Measurements from ENCODE around the gene RAB40A. TPM values are rescaled to one million over a fixed set of nuclear protein-coding genes. Genes with fewer than 3 reads are reported as not detected.

The RAB40A gene
- total RNA-seq = 10 to 100 TPM; 29.5 to 37.9 TPM
- polyA plus RNA-seq (ENCODE audit: insufficient read depth, low read depth, low replicate concordance) = 5.3 TPM
- long read RNA-seq, donor 1 = 0 reads
- long read RNA-seq, donor 2, partial matches to known transcripts = 0 of 2 reads
- long read RNA-seq, donor 2, other reads (novel, unspliced or antisense) = 0 of 2 reads

DNA sequence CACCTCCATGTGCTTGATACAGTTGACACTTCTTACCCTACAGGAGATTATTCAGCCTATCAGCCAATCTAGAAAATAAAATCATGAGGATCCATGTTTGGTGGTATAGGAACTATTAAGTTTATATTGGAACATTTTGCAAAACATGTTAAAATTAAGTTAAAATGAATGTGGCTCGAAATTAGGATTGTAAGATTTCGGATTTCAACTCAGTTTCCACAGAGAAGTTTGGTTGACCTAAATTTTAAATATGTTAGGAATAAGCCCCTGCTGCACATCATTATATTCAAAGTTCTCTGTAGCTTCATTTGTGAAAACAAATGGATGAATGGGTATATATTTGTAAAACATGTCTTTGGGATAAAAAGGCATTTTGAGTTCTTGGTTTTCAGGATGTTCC, at the start of gene RAB40A:
RAB40A (minus strand) TSS at position 101 of the 400 bp plus-strand sequence. CDS start 18,733 bp downstream, outside the sequence.
- no peaks in the 10 kb centered on the region for H3K36me3 ChIP-seq (ENCODE audit: low read depth, missing control alignments)
- no peak within 1 kb of the TSS for H3K4me3 ChIP-seq
- H3K9me3 ChIP-seq = no peaks in the 10 kb centered on the region
- DNase-seq = no peak
- peak within 1 kb of the TSS in 1 of 2 donors; percentile 59 for H3K27ac ChIP-seq
- TF ChIP-seq CTCF (IDR thresholded peaks at IDR 0.05) = no peak
- TF ChIP-seq POLR2A (IDR thresholded peaks at IDR 0.05) = no peak
- H3K27me3 ChIP-seq = no peaks in the 10 kb centered on the region
- WGBS, 2 donors = 88 to 93% methylated on average over 2 of the region's 2 CpGs
- intact Hi-C loops (cut with DNase I; ENCODE audit: low total_unique reads) = no loop called here
- H3K4me1 ChIP-seq = no peaks in the 10 kb centered on the region

DNA sequence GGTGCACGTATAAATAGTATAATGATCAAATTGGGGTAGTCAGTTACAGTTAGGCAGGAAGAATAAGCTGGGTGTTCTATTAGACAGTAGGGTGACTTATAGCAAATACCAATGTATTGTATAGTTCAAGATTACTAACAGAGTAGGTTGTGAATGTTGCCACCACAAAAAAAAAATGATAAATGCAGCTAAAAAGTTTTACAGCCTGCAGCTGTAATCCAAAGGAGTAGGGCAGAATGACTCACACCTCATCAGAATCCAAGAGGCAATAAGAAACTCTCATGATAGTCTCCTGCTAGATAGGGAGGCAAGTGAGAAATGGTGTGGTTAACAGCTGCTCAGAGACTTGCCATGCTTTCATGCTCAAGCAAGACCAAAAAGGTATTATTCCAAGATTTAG, 46.5 kb upstream of the RAB40A start:
- no peak overlapping the region for H3K4me3 ChIP-seq
- TF ChIP-seq CTCF (IDR thresholded peaks at IDR 0.05) = no peak
- TF ChIP-seq POLR2A (IDR thresholded peaks at IDR 0.05) = no peak
- H3K36me3 ChIP-seq (ENCODE audit: low read depth, missing control alignments) = no peaks in the 10 kb centered on the region
- no peaks in the 10 kb centered on the region for H3K9me3 ChIP-seq
- no peaks in the 10 kb centered on the region for H3K4me1 ChIP-seq
- no peak overlapping the region for H3K27ac ChIP-seq
- no peaks in the 10 kb centered on the region for H3K27me3 ChIP-seq
- intact Hi-C loops (cut with DNase I; ENCODE audit: low total_unique reads) = no loop called here
- 50% methylated on average over 1 of the region's 1 CpG for WGBS, 2 donors
- no peak for DNase-seq

- WGBS, 2 donors = 63 to 64% methylated on average over 4 of the region's 4 CpGs
- no peak for DNase-seq
- Histone ChIP-seq H3K27ac (no peak overlapping the region), H3K36me3 (ENCODE audit: low read depth, missing control alignments) (no peaks in the 10 kb centered on the region), H3K9me3 (no peaks in the 10 kb centered on the region), H3K27me3 (no peaks in the 10 kb centered on the region), H3K4me1 (no peaks in the 10 kb centered on the region), H3K4me3 (no peak overlapping the region)
- intact Hi-C loops (cut with DNase I; ENCODE audit: low total_unique reads) = no loop called here
- no peak for TF ChIP-seq POLR2A (IDR thresholded peaks at IDR 0.05)
- TF ChIP-seq CTCF (IDR thresholded peaks at IDR 0.05) = no peak
These were observed 45.9 kb upstream of the RAB40A start for GRCh38 chrX:103565197-103565596.

DNA sequence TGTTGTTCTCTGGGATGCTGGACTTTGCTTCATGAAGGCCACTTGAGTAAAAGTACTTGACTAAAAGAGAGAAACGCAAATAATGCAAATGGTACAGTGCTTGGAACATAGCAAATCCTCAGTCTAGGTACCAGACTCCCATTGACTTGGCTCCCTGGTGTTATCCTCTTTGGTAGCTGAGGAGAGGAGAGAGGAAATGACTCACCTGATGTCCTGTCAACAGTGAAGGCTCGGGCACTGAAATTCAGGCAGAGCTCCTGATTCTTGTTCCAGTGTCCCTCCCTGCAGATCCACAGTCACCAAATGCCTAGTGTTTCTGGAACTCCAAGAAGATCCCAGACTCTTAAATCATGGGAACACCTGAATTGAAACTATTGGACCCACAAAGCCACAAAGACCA, 43.5 kb upstream of the RAB40A start:
- no peak overlapping the region for H3K4me3 ChIP-seq
- H3K4me1 ChIP-seq = no peaks in the 10 kb centered on the region
- no peak for DNase-seq
- no peaks in the 10 kb centered on the region for H3K27me3 ChIP-seq
- H3K27ac ChIP-seq = no peak overlapping the region
- intact Hi-C loops (cut with DNase I; ENCODE audit: low total_unique reads) = no loop called here
- no peaks in the 10 kb centered on the region for H3K9me3 ChIP-seq
- WGBS, 2 donors = 75 to 82% methylated on average over 1 to 2 of the region's 2 CpGs
- TF ChIP-seq CTCF (IDR thresholded peaks at IDR 0.05) = no peak
- no peak for TF ChIP-seq POLR2A (IDR thresholded peaks at IDR 0.05)
- no peaks in the 10 kb centered on the region for H3K36me3 ChIP-seq (ENCODE audit: low read depth, missing control alignments)

DNA sequence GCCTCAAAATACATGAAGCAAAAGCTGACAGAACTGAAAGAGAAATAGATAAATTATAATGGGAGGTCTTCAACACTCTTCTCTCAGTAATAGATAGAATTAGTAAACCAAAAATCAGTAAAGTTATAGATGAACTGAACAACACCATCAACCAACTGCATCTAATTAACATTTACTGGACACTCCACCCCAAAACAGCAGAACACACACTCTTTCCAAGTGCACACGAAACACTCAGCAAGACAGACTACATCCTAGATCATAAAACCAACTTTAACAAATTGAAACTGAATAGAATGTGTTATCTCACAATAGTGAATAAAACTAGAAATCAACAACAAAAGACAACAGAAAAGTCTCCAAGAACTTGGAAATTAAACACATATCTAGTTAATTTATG, 41.0 kb upstream of the RAB40A start:
- no peak overlapping the region for H3K27ac ChIP-seq
- WGBS, 2 donors = 62 to 81% methylated on average over 1 of the region's 1 CpG
- no peak for DNase-seq
- H3K9me3 ChIP-seq = no peaks in the 10 kb centered on the region
- H3K27me3 ChIP-seq = no peaks in the 10 kb centered on the region
- H3K4me1 ChIP-seq = no peaks in the 10 kb centered on the region
- no peak overlapping the region for H3K4me3 ChIP-seq
- intact Hi-C loops (cut with DNase I; ENCODE audit: low total_unique reads) = no loop called here
- no peaks in the 10 kb centered on the region for H3K36me3 ChIP-seq (ENCODE audit: low read depth, missing control alignments)
- TF ChIP-seq CTCF (IDR thresholded peaks at IDR 0.05) = no peak
- no peak for TF ChIP-seq POLR2A (IDR thresholded peaks at IDR 0.05)

Measured in testis (tissue), 5 donors.